ENCODE data around the gene FMNL2.

GRCh38 chr2:152433289-152433688 is 98.3 kb downstream of the FMNL2 start:
- TF ChIP-seq CTCF (tag by site-specific recombination; IDR thresholded peaks at IDR 0.05) (no peak), ZNF423 (tag by site-specific recombination; IDR thresholded peaks at IDR 0.05) (no peak), REST (tag by site-specific recombination; IDR thresholded peaks at IDR 0.05) (no peak), ZNF174 (tag by site-specific recombination; IDR thresholded peaks at IDR 0.05) (no peak), ZNF175 (tag by site-specific recombination; IDR thresholded peaks at IDR 0.05) (no peak), ZBTB1 (tag by site-specific recombination; IDR thresholded peaks at IDR 0.05) (no peak), ZNF530 (tag by site-specific recombination; IDR thresholded peaks at IDR 0.05; ENCODE audit: low read depth) (no peak), ZNF514 (tag by site-specific recombination; IDR thresholded peaks at IDR 0.05) (no peak), ZNF10 (tag by site-specific recombination; IDR thresholded peaks at IDR 0.05) (no peak), ZNF157 (tag by site-specific recombination; IDR thresholded peaks at IDR 0.05) (no peak), ZNF214 (tag by site-specific recombination; IDR thresholded peaks at IDR 0.05; ENCODE audit: borderline replicate concordance) (no peak), ZBTB20 (tag by site-specific recombination; IDR thresholded peaks at IDR 0.05) (no peak)

Measured in HEK293 (cell line).